ENCODE results near the gene HABP4. TPM values are rescaled to one million over a fixed set of nuclear protein-coding genes. Genes with fewer than 3 reads are reported as not detected.

The HABP4 gene
- total and polyA plus RNA-seq, 11 donors = 17.8 to 35.7 (median 25.9) TPM

GRCh38 chr9:96425500-96426169, 24.3 kb upstream of the HABP4 start:
- Histone ChIP-seq H3K4me1 (peaks cover 0 to 9% (median 8%) of the 10 kb centered on the region in 12 donors), H3K4me3 (no peak overlapping the region), H3K27me3 (no peaks in the 10 kb centered on the region), H3K36me3 (no peaks in the 10 kb centered on the region), H3K27ac (no peak overlapping the region), H3K9me3 (no peaks in the 10 kb centered on the region)
- intact Hi-C loops (cut with DNase I) = no loop called here
- WGBS, 4 donors = 73 to 80% (median 77%) methylated on average over 4 of the region's 4 CpGs
- TF ChIP-seq CTCF (IDR thresholded peaks at IDR 0.05) (no peak), POLR2A (IDR thresholded peaks at IDR 0.05) (no peak)
- no peak for DNase-seq
- no peak for ATAC-seq

- H3K4me1 ChIP-seq = no peaks in the 10 kb centered on the region
- no peak overlapping the region for H3K4me3 ChIP-seq
- ATAC-seq = no peak
- H3K27ac ChIP-seq = no peak overlapping the region
- no peak for TF ChIP-seq CTCF (IDR thresholded peaks at IDR 0.05)
- TF ChIP-seq POLR2A (IDR thresholded peaks at IDR 0.05) = no peak
- no peak for DNase-seq
- H3K36me3 ChIP-seq = no peaks in the 10 kb centered on the region
- peaks cover 0 to 2% (median 0%) of the 10 kb centered on the region in 12 donors for H3K9me3 ChIP-seq
- intact Hi-C loops (cut with DNase I) = no loop called here
- H3K27me3 ChIP-seq = no peaks in the 10 kb centered on the region
Observed at GRCh38 chr9:96429732-96430131, 20.2 kb upstream of the HABP4 start.

- DNase-seq = no peak
- Histone ChIP-seq H3K4me1 (no peaks in the 10 kb centered on the region), H3K27me3 (no peaks in the 10 kb centered on the region), H3K36me3 (no peaks in the 10 kb centered on the region), H3K27ac (no peak overlapping the region), H3K9me3 (peaks cover 0 to 7% (median 0%) of the 10 kb centered on the region in 12 donors), H3K4me3 (no peak overlapping the region)
- 89 to 97% (median 92%) methylated on average over 2 of the region's 2 CpGs for WGBS, 4 donors
- intact Hi-C loops (cut with DNase I) = no loop called here
- TF ChIP-seq POLR2A (IDR thresholded peaks at IDR 0.05) (no peak), CTCF (IDR thresholded peaks at IDR 0.05) (no peak)
- no peak for ATAC-seq
Observed at GRCh38 chr9:96430377-96430776, 19.6 kb upstream of the HABP4 start.

- DNase-seq (no peak), ATAC-seq (no peak)
- H3K9me3 ChIP-seq = peaks cover 0 to 7% (median 0%) of the 10 kb centered on the region in 12 donors
- no peak for TF ChIP-seq POLR2A (IDR thresholded peaks at IDR 0.05)
- TF ChIP-seq CTCF (IDR thresholded peaks at IDR 0.05) = no peak
- no peaks in the 10 kb centered on the region for H3K4me1 ChIP-seq
- 95 to 99% (median 97%) methylated on average over 4 of the region's 4 CpGs for WGBS, 4 donors
- no peak overlapping the region for H3K27ac ChIP-seq
- H3K4me3 ChIP-seq = no peak overlapping the region
- no peaks in the 10 kb centered on the region for H3K27me3 ChIP-seq
- intact Hi-C loops (cut with DNase I) = no loop called here
- no peaks in the 10 kb centered on the region for H3K36me3 ChIP-seq
Observed at GRCh38 chr9:96435345-96435744, 14.6 kb upstream of the HABP4 start.

All from heart left ventricle (tissue), 16 donors.